Iris pigment epithelial cell (primary cell): ENCODE results near the gene GNAQ.
A peak's percentile ranks its signal among the peaks of the same experiment; 100 is the strongest.
"Not testable (repeated sequence)": the region's sequence is repeated elsewhere in the genome, so short reads cannot be mapped to it uniquely, and the experiment has no call there.

Experiments used
- DNase-seq: peaks from one replicate; pipeline ENCODE4 v3.0.0-alpha.2; 2011; ENCODE audit warnings: low read depth

The GNAQ gene

GRCh38 chr9:77690723-77691122, 340.9 kb downstream of the GNAQ start:
- not testable (repeated sequence) for DNase-seq

- not testable (repeated sequence) for DNase-seq
Observed at GRCh38 chr9:77690119-77690518, 341.5 kb downstream of the GNAQ start.

- DNase-seq: not testable (repeated sequence)
Observed at GRCh38 chr9:77687737-77688136, 343.9 kb downstream of the GNAQ start.

GRCh38 chr9:77680581-77680980, 351.0 kb downstream of the GNAQ start:
- DNase-seq: no peak

GRCh38 chr9:77679661-77680368, 351.8 kb downstream of the GNAQ start:
- no peak for DNase-seq

GRCh38 chr9:77679088-77679487, 352.5 kb downstream of the GNAQ start:
- no peak for DNase-seq

GRCh38 chr9:77677957-77678535, 353.6 kb downstream of the GNAQ start:
- no peak for DNase-seq

- DNase-seq: no peak
Observed at GRCh38 chr9:77677397-77677796, 354.2 kb downstream of the GNAQ start.

- DNase-seq: peak; percentile 26
Observed at GRCh38 chr9:77673941-77674791, 357.4 kb downstream of the GNAQ start.

- no peak for DNase-seq
Observed at GRCh38 chr9:77672183-77672582, 359.4 kb downstream of the GNAQ start.

GRCh38 chr9:77667151-77667550, 364.5 kb downstream of the GNAQ start:
- no peak for DNase-seq
